NT2/D1 (cell line): ENCODE results near the gene CHST4.

ENCODE experiments used
- SUZ12 ChIP-seq: IDR thresholded peaks from 2 replicates; pipeline ENCODE4 v1.6.1; 2011; ENCODE audit not compliant: insufficient read length, insufficient read depth; ENCODE audit errors: extremely low read depth
- YY1 ChIP-seq: IDR thresholded peaks from 2 replicates; pipeline ENCODE4 v1.6.1; 2011; ENCODE audit not compliant: insufficient read length, insufficient read depth
- ZNF274 ChIP-seq: IDR thresholded peaks from 2 replicates; pipeline ENCODE4 v1.6.1; 2011; ENCODE audit warnings: mild to moderate bottlenecking, low read depth, low read length

GRCh38 chr16:71528863-71529262 is 2.6 kb downstream of the CHST4 start:
- TF ChIP-seq YY1: no peak
- TF ChIP-seq SUZ12: no peak
- TF ChIP-seq ZNF274: no peak
